Forelimb muscle (tissue), 1 donor: ENCODE data around the gene FER. TPM values are rescaled to one million over a fixed set of nuclear protein-coding genes. Genes with fewer than 3 reads are reported as not detected.
"Not testable (repeated sequence)": the region's sequence is repeated elsewhere in the genome, so short reads cannot be mapped to it uniquely, and the experiment has no call there.

Experiments used
- DNase-seq: peaks from one replicate; pipeline ENCODE4 v3.0.0-alpha.2; 2013; ENCODE audit warnings: low read depth
- polyA plus RNA-seq: library from polyadenylated mRNA; unstranded; fragments of 120-200 nt; gene quantifications from one replicate; pipeline ENCODE4 v1.2.1, GENCODE V29; 2013; ENCODE audit not compliant: insufficient read length

The FER gene
- polyA plus RNA-seq, result 8.9 TPM

DNA sequence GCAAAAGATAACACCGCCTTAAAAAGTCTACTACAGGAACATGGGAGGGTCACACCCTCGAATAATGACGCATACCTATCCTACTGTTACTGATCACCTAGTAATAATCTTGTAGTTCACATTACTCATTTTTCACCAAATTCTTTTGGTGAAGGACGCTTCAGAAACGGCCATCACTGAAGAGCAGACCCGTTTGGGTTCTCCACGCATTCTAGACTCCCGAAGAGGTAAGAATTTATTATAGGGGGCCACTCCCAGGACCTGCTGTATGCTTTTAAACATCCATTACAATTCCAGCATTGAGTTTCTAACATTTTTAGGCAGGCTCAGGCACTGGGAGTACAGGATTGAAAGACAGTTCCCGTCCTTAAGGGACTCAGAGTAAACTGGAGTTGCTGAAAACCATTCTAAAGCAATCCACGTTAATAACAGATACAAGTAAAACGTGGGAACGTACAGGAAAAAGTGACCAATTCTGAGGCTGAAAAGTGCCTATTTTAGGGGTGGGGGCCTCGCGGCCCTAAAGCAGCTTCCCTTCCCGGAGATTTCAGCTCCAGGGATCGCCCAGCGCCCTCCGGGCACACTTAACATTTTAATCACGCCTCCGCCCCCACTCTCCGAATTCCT is at the start of gene FER:
TSS of gene FER (plus strand) at position 124 of the 627 bp plus-strand sequence. CDS start 50,286 bp downstream, outside the sequence.
- no peak for DNase-seq

DNA sequence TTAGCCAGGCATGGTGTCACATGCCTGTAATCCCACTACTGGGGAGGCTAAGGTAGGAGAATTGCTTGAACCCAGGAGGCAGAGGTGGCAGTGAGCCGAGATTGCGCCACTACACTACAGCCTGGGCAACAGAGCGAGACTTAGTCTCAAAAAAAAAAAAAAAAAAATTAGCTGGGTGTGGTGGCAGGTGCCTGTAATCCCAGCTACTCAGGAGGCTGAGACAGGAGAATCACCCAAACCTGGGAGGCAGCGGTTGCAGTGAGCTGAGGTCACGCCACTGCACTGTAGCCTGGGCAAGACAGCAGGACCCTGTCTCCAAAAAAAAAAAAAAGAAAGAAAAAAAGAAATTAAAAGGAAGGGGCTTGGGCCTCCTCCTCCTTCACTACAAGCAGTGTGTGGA is 47.3 kb upstream of the FER start:
- not testable (repeated sequence) for DNase-seq

DNA sequence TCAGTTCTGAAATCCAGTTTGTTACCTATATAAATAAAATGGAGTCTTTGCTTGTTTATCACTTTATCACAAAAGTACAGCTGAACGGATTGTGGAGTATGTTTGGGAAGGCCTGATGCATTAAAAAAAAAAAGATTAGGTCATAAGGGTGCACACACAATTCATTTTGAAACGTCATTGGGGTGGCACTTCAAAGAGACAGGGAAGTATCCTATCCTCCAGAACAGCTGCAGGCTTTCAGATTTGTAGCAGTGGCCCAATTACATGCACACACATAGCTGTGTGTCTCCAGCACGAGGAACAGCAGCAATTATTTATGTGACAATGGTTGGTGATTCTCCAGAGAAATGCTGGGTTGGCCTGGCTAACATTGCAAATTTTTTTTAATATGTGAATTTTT is 46.8 kb upstream of the FER start:
- no peak for DNase-seq

DNA sequence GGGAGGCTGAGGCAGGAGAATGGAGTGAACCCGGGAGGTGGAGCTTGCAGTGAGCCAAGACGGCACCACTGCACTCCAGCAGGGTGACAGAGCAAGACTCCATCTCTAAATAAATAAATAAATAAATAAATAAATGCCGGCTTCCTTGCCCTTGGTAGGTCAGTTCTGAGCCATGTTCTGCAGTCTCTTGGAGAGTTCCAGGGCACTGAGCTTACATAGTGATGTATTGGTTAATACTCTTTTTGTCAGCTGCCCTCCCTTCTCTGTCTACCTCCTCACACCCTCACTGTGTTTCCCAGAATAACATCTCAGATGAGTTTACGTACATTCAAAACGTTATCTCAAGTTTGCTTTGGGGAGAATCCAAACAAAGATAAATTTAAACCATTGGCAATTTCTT is 45.2 kb upstream of the FER start:
- DNase-seq, result no peak

DNA sequence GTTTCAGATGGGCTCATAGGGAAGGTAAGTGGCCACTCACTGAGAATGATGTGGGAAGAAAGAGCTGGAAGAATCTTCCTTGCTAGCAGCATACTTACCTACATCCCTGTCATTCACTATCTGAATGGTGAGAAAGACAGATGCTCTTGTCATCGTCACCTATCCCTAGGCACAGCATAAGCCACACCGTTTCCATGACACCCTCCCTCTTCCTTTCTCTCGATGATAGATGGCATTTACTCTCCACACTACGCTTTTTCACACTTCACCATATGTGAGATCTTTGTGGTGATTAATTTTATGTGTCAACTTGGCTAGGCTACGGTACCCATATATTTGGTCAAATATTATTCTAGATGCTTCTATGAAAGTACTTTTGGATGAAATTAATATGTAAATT is 44.4 kb upstream of the FER start:
- DNase-seq, result no peak

DNA sequence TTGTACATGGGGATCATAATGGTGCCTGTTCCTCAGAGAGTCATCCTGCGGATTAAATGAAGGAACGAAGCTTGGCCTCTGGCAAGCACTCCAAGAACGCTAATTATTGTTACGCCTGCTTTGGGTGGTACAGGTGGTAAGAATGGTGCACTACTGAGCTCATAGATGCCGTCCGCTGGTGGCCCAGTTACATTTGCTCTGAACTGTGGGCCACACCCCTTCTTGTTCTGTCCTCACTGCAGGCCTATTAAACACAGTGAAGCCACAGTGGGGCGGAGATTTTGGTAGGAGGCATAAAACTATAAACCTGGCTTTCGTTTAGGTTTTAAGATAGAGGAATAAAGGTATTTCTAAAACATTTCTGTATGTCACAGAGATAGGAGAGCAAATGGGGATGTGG is 40.6 kb upstream of the FER start:
- no peak for DNase-seq

DNA sequence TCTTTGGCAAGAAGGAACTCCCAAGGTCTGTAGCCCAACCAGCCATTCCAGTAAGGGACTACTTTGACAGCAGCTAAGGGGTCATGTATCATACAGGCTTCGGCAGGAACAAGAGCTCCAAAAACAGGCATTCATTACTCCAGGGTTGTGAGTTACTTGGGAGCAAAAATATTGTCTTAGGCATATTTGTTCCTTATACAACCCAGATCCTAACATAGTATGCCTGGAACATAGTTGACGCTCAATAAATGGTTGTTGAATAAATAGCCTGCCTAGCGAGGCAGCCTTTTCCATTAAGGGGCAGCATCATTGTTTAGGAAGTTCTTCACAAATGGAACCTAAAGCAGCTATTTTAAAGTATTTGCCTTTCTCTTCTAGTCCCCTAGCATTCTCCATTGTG is 35.8 kb upstream of the FER start:
- DNase-seq, result no peak

DNA sequence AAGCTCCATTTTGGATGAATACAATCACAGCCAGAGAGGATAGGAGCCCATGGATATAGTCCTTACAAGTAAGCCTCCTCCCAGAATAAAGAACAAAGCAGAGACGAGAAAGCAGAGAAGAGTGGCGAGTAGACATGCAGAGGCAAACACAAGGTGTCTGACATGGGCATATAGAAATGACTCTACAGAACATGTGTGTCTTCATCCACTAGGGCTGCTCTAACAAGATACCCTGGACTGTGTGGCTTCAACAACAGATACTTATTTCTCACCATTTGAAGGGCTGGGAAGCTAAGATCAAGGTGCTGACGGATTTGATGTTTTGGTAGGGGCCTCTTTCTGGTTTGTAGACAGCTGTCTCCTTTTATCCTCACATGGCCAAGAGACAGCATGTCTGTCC is 32.3 kb upstream of the FER start:
- no peak for DNase-seq

DNA sequence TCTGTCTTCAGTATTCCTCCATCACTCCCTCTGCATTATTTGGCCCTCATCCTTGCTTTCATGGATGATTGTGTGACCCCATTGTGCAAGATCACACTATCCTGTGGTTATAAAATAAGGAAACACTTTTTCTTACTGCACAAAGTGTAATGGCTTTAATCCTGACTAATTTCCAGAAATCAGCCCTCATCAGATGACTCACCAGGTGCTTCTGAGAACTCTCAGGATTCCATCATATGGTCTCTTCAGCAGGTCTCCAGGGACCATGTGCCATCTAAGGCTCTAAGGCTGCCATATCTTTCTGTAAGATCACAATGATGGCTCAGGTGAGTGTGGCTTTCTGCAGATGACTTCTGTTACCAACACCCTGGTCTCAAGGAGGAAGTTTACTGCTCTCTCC is 27.3 kb upstream of the FER start:
- no peak for DNase-seq

DNA sequence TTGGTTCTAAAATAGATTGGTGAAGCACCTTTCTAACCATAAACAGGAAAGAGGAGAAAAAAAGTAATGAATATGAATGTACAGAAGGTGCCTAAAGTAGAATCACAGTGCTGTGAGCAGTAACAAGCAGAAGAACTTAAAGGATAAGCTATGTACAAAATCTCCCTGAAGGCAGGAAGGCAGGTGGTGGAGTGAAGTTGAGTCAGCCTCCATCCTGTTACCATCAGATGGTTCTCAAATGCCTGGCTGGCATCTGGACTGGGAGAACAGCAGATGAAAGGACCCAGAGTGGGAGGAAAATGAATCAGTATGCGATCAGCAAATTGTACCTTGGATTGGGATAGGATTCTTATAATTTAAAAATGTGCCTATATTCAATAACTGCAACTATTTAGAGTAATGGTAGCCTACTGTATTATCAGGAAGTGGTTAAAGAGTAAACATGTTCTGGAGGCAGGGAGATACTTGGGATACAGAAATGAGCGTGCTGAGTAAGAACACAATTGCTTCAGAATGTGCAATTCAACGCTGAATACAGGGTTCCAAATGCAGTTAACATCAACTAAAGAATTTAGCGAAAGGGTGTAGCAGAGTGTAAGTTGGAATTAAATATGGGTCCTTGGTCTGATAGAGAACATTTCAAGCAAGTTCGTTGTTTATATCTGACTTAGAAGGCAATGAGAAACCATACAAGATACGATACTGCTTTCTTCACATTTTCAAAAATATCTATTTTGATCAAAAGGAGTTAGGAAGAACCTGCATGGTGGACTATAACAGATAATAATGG is 21.1 kb upstream of the FER start:
- DNase-seq, result no peak

DNA sequence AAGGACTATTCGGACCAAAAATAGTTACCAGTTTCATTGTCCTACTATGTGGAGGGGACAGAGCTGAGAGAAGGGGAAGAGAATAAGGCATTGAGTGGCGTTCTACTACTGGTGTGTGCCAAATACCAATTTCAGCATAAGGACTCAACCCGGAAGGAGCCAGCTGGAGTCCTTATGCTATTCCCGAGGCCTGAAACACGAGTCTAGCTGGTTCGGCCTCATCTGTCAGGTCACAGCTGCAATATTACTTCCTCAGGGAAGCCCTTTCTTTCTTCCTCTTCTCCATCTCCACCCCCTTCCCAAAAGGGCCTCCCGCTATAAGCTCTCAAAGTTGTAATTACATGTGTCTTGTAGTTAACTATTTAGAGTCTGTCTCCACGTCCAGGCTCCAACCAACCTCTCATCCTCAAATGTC is 20.5 kb upstream of the FER start:
- no peak for DNase-seq

DNA sequence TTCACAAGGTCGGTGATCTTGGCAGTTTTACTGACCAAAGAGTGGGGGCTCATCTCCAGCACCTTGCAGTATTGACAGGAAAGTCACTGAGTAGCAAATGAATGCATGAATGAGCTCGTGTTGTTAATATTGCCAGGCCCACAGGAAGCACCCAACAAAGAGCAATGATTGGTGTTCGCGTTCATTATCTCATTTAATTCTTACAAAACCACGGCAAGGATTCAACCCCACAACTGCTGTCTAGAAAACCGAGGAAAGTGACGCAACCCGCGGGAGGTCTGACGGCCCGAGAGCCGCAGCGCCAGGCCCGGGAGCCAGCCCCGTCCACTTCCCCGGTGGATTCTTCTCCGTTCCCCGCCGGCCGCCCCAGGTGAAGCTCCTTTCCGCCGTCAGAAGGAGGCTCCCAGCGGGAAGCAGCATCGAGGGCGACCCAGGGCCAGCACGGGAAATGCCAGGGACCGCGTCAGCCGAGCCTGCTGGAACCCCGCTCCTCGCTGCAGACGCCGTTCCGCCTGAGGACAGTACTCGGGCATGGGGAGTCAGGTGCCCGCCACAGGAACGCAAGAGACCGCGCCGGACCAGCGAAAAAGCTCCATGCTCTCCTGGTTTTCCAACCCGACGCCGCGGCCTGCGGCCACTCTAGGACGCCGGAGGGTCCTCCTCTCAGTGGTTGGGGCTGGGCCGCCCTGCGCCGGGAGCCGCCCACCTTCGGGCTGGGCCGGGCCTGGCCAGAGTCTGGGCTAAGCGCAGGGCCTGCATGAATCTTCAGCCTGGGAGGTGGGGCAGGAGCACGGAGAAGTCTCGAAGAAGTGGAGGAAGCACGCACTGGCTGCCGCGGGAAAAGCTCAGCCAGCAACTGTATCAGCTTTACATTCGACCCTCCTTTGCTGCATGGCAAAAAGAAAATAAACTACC is 19.8 kb upstream of the FER start:
- peak; percentile 70 for DNase-seq

DNA sequence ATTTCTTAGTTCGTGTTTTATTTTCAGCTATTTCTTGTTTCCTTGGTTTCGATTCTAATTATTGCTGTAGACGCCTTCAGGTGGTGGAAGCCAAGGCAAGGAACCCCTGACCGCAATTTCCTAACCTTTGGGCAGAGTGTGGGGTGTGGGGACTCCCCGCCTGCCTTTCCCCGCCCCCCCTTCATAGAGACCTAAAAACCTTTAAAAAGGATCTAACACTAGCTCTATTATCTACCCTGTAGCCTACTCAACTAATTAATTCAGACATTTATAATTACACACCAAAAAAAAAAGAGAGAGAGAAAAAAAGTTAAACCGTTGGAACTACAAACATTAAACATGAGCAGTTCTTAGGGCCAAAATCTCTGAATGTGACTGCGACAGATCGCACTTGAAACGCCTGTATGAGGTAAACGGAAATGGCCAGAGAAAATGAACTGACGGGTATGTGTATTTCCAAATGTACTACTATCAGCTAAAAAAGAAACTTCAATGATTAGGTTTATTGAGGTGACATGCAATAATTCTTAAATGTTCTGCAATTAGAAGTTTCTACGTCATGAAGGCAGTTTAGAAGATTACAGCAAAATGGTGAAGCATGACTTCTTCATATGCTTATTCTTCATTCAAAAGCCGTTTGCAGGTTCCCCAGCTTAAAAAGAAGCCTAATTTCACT is 19.0 kb upstream of the FER start:
- no peak for DNase-seq

DNA sequence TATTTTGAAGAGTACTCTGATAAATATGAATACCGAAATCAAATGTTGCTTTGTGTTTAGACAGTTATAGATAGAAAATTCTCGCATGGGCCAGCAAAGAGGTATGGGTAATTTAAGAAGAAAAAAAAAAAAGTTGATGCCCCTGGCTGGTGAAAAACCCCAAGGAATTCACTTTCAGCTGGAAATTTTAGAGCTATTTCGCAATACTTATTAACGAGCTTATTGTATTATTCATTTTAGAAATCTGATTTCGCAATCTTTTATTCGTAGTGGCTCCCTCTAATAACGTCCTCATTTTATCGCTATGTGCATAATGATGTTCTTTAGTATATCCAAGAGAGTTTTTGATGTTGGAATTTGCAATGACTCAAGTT is 18.5 kb upstream of the FER start:
- no peak for DNase-seq

DNA sequence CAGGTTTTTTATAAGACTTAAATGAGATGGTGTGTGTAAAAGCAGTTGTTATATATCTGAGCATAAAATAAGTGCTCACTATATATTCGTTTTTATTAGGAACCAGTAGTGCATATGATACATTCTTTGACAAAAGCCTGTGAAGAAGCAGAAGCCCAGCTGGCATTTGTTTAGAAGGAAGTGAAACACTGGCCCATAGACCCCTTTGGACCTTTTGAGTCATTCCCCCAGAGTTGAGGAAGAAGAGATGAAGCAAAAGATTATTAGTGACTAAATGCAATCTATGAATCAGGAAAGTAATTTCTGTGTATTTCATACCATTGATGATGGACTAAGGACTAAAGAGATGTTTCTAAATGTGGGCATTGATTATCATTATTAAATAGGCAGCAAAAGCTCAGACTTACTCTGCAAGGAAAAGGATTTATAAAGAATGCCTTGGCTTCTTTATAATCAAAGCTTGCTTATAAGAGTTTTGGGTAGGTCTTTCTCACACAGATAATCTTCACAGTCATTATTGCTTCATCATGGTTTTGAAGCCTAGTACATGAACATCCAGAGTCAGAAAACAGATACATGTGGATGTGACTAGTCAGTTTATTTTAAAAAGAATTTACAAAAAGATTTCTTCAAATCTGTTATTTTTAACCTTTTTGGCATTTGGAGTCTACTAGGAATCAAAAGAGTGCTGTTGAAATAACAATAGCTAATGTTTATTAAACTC is 16.9 kb upstream of the FER start:
- no peak for DNase-seq

DNA sequence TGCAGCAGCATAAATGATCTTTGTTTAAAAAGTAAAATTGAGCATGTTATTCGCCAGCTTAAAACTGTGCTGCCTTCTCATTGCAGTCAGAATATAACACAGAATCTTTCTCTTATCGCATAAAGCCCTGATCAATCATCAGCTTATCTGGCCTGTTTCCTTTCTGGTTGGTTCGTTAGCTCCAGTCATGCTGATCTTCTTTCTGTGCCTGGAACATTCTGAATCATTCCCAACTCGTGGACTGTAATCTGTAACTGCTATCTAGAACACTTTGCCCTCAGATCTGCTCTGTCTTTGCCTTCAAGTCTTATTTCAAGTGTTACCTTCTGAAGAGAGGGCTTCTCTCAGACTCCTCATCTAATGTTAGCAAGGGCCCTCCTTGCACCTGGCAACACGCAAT is 11.9 kb upstream of the FER start:
- DNase-seq, result no peak

DNA sequence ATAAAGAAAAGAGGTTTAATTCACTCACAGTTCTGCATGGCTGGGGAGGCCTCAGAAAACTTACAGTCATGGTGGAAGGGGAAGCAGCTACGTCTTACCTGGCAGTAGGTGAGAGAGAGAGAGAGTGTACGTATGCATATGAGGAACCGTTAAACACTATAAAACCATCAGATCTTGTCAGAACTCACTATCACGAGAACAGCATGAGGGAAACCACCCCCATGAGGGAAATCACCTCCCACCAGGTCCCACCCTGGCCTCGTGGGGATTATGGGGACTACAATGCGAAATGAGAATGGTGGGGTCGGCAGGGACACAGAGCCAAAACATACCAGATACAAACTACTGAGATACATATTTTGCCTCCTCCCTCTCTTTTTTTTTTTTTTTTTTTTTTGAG is 10.8 kb upstream of the FER start:
- DNase-seq, result no peak

DNA sequence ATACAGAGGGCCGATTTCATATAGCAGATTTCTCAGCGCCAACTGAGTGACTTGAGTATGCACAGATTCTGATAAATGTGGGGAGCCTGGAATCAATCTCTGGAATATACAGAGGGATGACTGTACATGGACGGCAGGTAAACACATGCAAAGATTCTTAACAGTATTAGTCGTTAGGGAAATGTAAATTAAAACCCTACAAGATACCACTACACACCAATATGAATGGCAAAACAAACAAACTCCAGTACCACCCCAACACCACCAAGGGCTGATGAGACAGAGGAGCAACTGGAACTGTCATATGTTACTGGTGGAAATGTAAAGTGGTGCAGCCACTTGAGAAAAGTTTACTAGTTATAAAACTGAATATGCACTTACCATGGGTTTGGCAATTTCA is 8.3 kb upstream of the FER start:
- DNase-seq, result no peak

DNA sequence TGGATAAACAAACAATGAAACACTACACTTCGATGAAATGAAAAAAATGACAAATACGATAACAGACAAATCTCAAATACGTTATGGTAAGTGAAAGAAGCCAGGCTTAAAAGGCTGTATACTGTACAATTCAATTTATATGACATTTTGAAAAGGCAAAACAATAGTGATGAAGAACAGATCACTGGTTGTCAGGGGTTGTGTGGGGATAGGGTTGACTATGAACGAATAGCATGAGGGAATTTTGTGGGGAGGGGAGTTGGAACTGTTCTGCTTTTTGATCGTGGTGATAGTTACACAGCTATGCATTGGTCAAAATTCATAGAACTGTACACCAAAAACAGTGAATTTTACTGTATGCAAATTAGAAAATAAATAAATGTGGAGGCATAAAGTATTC is 7.8 kb upstream of the FER start:
- no peak for DNase-seq

DNA sequence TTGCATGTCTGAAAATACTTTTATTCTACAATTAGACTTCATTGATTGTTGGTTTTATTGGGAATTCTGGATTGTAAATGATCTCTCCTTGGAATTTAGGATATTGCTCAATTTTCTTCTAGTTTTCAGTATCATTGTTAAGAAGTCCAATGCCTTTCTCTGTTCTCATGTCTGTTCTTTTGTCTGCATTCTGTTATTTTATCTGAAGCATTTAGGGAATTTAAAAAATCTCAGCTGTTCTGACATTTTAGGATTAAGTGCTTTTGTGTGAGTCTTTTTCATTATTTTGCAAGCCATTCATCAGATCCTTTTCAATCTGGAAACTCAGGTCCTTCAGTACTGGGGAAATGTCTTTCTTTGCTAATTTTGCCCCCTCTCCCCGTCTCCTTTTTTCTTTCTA is 4.4 kb upstream of the FER start:
- DNase-seq, result no peak

DNA sequence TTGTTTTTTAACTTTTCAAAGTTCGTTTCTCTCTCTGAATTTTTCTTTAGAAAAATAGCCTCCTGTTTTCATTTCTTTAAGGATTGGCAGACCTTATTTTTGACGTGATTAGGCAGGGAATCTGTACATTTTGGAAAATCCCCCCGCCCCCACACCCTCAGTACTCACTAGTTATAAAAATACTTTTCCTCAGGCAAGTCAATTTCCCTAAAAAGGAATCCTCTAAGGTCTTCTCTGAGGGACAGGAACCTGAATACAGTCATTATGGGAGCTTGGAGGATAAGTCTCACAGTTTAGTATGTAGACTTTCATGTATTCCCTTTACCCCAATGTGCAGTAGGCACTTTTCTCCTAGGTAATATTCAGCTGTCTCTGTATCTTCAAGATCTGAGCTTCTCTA is 3.9 kb upstream of the FER start:
- no peak for DNase-seq
